OCI-LY3 (cell line): ENCODE measurements around the gene ITFG1.

ENCODE experiments used
- H2AFZ ChIP-seq: fragments of 200-600, 300-600 bp; shearing (Covaris generic); 2 replicates; pipeline ENCODE4 v1.6.0; 2014; ENCODE audit warnings: antibody characterized with exemption, low read depth, low read length
- H3K27ac ChIP-seq: fragments of 200-600, 300-600 bp; sonication (generic); 2 replicates; pipeline ENCODE4 v1.5.1; 2014; ENCODE audit warnings: mild to moderate bottlenecking, low read length, moderate library complexity, mixed read lengths
- H3K27me3 ChIP-seq: fragments of 200-600, 300-600 bp; sonication (generic); 2 replicates; pipeline ENCODE4 v1.6.1; 2014; ENCODE audit warnings: low read depth, low read length, mixed read lengths
- H3K36me3 ChIP-seq: fragments of 200-600, 300-600 bp; sonication (generic); replicated peaks from 2 replicates; pipeline ENCODE3; 2014; ENCODE audit warnings: low read depth, low read length, mixed read lengths
- H3K4me1 ChIP-seq: fragments of 300-600, 200-600 bp; sonication (generic); 2 replicates; pipeline ENCODE4 v1.6.1; 2014; ENCODE audit warnings: low read length, mixed read lengths
- H3K4me2 ChIP-seq: fragments of 200-600, 300-600 bp; sonication (generic); 2 replicates; pipeline ENCODE4 v1.6.1; 2014; ENCODE audit warnings: low read length, mixed read lengths
- H3K4me3 ChIP-seq: fragments of 300-600, 200-600 bp; sonication (generic); 2 replicates; pipeline ENCODE4 v1.5.1; 2014; ENCODE audit warnings: antibody characterized with exemption, mild to moderate bottlenecking, low read length, moderate library complexity
- H3K79me2 ChIP-seq: fragments of 300-600, 200-600 bp; shearing (Covaris generic); 2 replicates; pipeline ENCODE4 v1.6.1; 2014; ENCODE audit warnings: mild to moderate bottlenecking, low read length, mixed read lengths
- H3K9ac ChIP-seq: fragments of 300-600, 200-600 bp; shearing (Covaris generic); 2 replicates; pipeline ENCODE4 v1.6.0; 2014; ENCODE audit warnings: mild to moderate bottlenecking, low read length, moderate library complexity
- H3K9me3 ChIP-seq: fragments of 200-600, 300-600 bp; shearing (Covaris generic); 2 replicates; pipeline ENCODE4 v1.6.1; 2014; ENCODE audit warnings: low read length, mixed read lengths; ENCODE audit not compliant: insufficient read depth
- H4K20me1 ChIP-seq: fragments of 200-600, 300-600 bp; sonication (generic); 2 replicates; pipeline ENCODE4 v1.6.1; 2016; ENCODE audit warnings: low read length, mixed read lengths; ENCODE audit not compliant: insufficient read depth
- CTCF ChIP-seq: fragments of 200-600, 300-600 bp; sonication (generic); IDR thresholded peaks from 2 replicates; pipeline ENCODE4 v1.5.1; 2014; ENCODE audit warnings: antibody characterized with exemption, low read length, low read depth
- EZH2phosphoT487 ChIP-seq: fragments of 200-600 bp; shearing (Covaris generic); IDR thresholded peaks from 2 replicates; pipeline ENCODE4 v1.6.1; 2018; ENCODE audit warnings: antibody characterized with exemption, mixed run types, low read depth

Gene ITFG1

DNA sequence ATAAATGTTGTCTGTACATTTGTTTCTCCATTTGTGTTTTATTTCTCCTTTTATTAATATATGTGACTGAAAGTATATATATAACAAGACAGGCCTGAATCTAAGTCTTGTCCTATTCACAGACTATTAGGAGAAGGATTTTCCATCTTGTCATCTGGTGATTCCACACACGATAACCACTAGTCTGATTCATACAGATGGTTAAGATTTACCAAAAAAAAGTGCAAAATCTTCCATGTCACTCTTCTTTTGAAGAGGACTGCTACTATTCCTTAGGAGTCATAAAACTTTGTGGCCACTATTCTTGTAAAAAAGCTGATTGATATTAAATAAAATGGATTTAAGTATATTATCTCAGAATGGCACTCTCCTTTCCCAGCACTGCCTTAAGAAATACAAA is 156.3 kb downstream of the ITFG1 start:
- TF ChIP-seq CTCF (no peak), EZH2phosphoT487 (no peak)
- Histone ChIP-seq H2AFZ (no peak overlapping the region), H3K4me2 (no peak overlapping the region), H3K36me3 (no peaks in the 10 kb centered on the region), H4K20me1 (no peaks in the 10 kb centered on the region), H3K79me2 (no peaks in the 10 kb centered on the region), H3K9ac (no peak overlapping the region), H3K27me3 (no peaks in the 10 kb centered on the region), H3K4me1 (no peaks in the 10 kb centered on the region), H3K9me3 (no peaks in the 10 kb centered on the region), H3K27ac (no peak overlapping the region), H3K4me3 (no peak overlapping the region)

DNA sequence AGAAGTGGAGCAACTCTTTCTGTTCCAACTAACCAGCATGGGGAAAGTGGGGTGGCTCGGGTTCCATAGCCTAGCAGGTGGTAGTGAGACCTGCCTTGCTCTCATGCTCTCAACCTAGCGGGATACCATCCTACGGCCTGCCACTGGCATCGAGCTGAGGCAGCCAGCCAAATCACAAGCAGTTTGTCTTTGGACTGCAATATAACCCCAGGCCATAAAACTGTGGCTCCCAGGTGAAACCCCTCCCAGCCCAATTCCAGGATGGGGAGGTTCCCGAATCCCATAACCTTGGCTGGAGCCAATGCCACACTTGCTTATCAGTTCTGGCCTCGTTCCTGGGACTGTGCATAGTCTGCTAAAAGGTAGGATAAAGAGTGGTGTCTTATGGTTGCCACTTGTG is 161.3 kb downstream of the ITFG1 start:
- H3K36me3 ChIP-seq, result peaks cover 5% of the 10 kb centered on the region
- no peak overlapping the region for H3K4me3 ChIP-seq
- no peaks in the 10 kb centered on the region for H3K27me3 ChIP-seq
- H3K9ac ChIP-seq, result no peak overlapping the region
- peaks cover 5% of the 10 kb centered on the region; the same call in 1 of the 2 replicates for H3K9me3 ChIP-seq
- H3K4me1 ChIP-seq, result no peaks in the 10 kb centered on the region
- H3K27ac ChIP-seq, result no peak overlapping the region
- H4K20me1 ChIP-seq, result no peaks in the 10 kb centered on the region
- no peak overlapping the region for H3K4me2 ChIP-seq
- H3K79me2 ChIP-seq, result no peaks in the 10 kb centered on the region
- H2AFZ ChIP-seq, result no peak overlapping the region
- TF ChIP-seq EZH2phosphoT487 (no peak), CTCF (no peak)

DNA sequence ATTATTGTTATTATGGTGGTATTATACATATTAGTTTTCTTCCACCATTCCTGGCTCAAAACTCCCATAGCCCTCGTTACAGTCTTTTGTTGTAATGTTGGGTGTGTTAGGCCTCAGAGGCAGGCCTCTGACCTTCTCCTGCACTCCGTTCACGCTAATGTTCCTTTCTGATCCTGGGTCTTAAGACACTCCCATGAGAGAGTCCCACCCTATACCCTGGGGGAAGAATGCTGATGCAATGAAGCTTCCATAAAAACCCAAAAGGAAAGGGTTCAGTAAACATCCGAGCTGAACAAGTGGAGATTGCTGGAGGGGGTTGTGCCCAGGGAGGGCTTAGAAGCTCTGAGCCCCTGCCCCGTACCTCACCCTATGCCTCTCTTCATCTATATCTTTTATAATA is 175.9 kb downstream of the ITFG1 start:
- H3K36me3 ChIP-seq, result peaks cover 4% of the 10 kb centered on the region
- no peak overlapping the region for H3K9ac ChIP-seq
- H4K20me1 ChIP-seq, result no peaks in the 10 kb centered on the region
- no peak for TF ChIP-seq CTCF
- TF ChIP-seq EZH2phosphoT487, result no peak
- H3K4me2 ChIP-seq, result no peak overlapping the region
- no peaks in the 10 kb centered on the region for H3K27me3 ChIP-seq
- H3K4me3 ChIP-seq, result no peak overlapping the region
- H3K27ac ChIP-seq, result no peak overlapping the region
- 0 out of 2 replicates have a peak, but pooled peaks cover 4% of the 10 kb centered on the region for H3K9me3 ChIP-seq
- H2AFZ ChIP-seq, result no peak overlapping the region
- H3K4me1 ChIP-seq, result no peaks in the 10 kb centered on the region
- H3K79me2 ChIP-seq, result no peaks in the 10 kb centered on the region

DNA sequence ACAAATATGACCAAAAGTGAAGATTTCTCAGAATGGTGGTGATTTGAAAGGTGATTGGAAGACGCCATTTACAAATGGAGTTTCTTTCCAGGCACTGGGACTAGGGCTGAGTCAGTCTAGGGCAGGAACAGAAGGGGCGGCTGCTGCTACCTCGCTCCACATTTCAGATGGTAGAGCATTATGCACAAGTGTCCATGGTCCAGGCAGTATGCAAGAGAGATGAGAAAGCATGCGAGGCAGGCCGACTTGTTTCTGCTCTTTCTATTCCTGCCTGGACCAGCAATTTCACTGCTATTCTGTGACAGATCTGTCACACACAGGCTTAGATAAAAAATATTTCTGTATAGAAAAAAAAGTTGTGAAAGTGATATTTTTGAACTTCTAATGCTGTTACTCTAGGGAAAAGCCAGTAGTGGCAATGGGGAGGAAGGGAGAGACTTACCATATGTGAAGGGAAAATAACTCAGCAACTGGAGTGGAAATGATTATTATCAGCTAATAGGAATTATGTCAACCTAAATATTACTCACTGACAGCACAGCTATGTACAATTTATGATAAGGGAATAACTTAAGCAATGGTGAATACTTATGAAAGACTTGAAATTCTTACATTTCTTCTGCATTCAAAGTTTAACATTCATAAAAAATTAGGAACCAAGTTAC is 182.4 kb downstream of the ITFG1 start:
- H3K4me3 ChIP-seq, result no peak overlapping the region
- TF ChIP-seq EZH2phosphoT487 (no peak), CTCF (no peak)
- no peak overlapping the region for H3K27ac ChIP-seq
- no peaks in the 10 kb centered on the region for H3K9me3 ChIP-seq
- H3K4me1 ChIP-seq, result no peaks in the 10 kb centered on the region
- H3K27me3 ChIP-seq, result no peaks in the 10 kb centered on the region
- H3K4me2 ChIP-seq, result no peak overlapping the region
- H3K36me3 ChIP-seq, result peaks cover 2% of the 10 kb centered on the region
- H2AFZ ChIP-seq, result no peak overlapping the region
- H3K9ac ChIP-seq, result no peak overlapping the region
- no peaks in the 10 kb centered on the region for H4K20me1 ChIP-seq
- no peaks in the 10 kb centered on the region for H3K79me2 ChIP-seq
